ENCODE measurements around the gene WIPF2.

DNA sequence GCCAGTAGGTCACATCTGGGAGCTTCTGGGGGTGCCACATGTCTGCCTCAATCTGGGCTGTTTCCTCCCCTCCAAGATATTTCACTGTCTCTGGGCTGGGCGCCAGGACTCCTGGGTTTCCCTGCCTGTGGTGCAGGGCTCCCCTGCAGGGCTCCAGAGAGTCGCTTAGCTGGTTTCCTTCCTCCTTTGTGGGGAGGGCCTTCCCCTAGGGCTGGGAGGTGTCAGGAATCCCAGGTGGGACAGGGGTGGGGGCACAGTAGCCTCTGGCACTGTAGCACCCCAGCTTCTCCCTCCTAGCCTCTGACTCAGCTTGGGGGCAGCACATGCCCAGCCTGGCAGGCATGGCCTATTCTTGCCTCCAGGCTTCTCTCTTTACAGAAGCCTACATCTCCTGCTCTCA, 92.5 kb downstream of the WIPF2 start:
- TF ChIP-seq CTCF (IDR thresholded peaks at IDR 0.05) (no peak), POLR2A (IDR thresholded peaks at IDR 0.05) (no peak)
